ENCODE results near the gene MXD3.

DNA sequence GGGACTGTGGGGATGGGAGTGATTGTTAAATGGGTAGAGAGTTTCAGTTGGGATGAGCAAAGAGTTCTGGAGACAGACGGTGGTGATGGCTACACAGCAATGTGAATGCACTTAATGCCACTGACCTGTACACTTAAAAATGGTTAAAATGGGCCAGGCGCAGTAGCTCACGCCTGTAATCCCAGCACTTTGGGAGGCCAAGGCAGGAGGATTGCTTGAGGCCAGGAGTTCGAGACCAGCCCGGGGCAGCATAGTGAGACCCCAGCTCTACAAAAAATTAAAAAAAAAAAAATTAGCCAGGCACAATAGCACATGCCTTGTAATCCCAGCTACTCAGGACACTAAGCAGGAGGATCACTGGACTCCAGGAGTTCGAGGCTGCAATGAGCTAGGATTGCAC is 32.1 kb upstream of the MXD3 start:
- TF ChIP-seq POLR2A (IDR thresholded peaks at IDR 0.05; ENCODE audit: low read length) (no peak), GATA1 (IDR thresholded peaks at IDR 0.05; ENCODE audit: low read depth, low read length) (no peak)
